Renal cortical epithelial cell (primary cell): ENCODE data around the gene CEP112. TPM values are rescaled to one million over a fixed set of nuclear protein-coding genes. Genes with fewer than 3 reads are reported as not detected.
"Not testable (repeated sequence)": the region's sequence is repeated elsewhere in the genome, so short reads cannot be mapped to it uniquely, and the experiment has no call there.

Experiments
- DNase-seq: peaks from one replicate; pipeline ENCODE4 v3.0.0-alpha.2; 2011; ENCODE audit warnings: low read depth
- total RNA-seq: library from RNA; depleted of rRNA; stranded (reverse); fragments of >200 nt; gene quantifications from 2 replicates; pipeline ENCODE4 v1.2.3, GENCODE V29; 2014

CEP112 gene
- total RNA-seq, 1 donor from 2014 or later, result 27.0 TPM

- not testable (repeated sequence) for DNase-seq
Observed at GRCh38 chr17:66080670-66081069, 111.3 kb downstream of the CEP112 start.

GRCh38 chr17:66076546-66077190 lies 115.3 kb downstream of the CEP112 start:
- no peak for DNase-seq

- no peak for DNase-seq
Observed at GRCh38 chr17:66073384-66073783, 118.5 kb downstream of the CEP112 start.

DNA sequence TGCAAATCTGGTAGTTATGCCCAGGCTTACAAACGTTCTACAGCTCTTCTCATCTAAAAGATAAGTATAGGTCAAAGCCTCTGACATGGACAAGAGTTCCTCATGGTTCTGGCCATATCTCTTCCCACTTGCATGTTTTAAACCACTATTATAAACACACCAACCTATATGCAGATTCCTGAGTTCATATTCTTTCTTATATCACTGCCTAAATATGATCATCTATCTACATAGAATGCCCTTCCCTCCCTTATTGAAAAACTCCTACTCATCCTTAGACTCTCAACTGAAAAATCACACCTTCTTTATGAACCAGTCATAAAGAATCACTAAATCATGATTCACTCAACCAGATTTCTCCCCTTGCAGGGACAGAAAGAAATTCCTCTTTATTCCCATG lies 128.2 kb downstream of the CEP112 start:
- no peak for DNase-seq

DNA sequence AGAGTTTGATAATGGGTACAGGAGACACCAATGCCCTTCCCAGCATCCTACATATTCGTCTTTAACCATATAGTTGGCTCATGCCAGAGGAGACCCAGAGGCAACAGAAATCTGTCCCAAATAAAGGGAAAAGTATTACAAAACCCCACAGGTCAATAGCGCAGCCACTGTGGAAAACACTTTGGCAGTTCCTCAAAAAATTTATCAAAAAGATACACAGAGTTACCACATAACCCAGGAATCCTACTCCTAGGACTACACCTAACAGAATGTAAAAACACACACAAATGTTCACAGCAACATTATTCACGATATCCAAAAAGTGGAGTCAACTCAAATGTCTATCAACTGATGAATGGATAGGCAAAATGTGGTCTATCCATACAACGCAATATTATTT lies 135.8 kb downstream of the CEP112 start:
- DNase-seq, result no peak

DNA sequence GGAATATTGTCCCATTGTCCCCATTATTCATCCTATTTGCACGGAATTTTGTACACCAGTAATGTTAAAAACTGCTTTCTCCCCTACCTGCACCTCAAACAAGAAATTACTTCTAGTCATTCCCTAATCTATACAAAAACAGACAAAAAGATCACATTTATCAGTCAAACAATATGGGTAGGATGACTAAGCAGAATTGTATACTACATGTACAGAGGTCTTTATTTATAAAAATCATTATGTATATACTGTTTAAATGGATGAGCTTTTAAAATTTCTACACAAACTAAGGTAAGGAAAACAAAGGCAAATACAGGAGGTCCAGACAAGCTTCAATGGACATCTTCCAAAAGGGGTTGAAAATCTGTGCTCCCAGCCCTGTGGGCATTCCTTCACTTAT lies 137.7 kb downstream of the CEP112 start:
- no peak for DNase-seq

DNA sequence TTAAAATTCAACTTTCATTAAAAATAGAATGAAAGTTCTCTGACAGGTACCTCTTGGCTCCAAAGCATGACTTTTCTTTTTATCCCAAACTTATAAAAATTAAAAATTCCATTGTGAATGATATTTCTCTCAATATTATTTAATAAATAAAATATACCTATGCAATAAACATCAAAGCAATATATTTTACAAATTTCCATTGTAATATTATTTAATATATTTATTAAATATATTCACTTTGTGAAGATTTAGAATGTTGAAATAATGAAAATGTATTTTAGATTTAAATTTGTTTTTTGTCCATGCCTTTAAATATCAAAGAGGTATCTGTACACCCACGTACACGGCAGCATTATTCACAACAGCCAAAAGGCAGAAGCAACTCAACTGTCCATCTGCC lies 147.8 kb downstream of the CEP112 start:
- no peak for DNase-seq

GRCh38 chr17:66043419-66043818 lies 148.5 kb downstream of the CEP112 start:
- DNase-seq, result no peak

GRCh38 chr17:66040402-66040801 lies 151.5 kb downstream of the CEP112 start:
- DNase-seq, result no peak

GRCh38 chr17:66038125-66038524 lies 153.8 kb downstream of the CEP112 start:
- no peak for DNase-seq

DNA sequence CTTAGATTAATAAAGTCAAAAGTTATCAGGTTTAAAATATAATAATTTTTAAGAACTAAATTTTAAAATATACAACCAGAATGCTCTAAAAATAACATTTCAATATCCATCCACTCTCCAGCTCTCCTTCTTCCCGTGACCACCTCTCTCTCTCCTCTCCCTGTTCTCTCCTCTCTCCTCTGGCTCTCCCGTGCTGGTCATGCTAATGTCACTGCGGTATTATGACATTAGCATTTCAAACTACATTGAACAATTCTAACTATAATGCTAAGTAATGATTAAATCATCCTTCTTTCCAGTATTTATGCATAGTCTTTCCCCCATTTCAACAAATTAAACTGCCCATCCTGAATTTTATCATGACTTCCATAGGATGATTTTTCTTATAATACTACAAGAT lies 154.7 kb downstream of the CEP112 start:
- no peak for DNase-seq

DNA sequence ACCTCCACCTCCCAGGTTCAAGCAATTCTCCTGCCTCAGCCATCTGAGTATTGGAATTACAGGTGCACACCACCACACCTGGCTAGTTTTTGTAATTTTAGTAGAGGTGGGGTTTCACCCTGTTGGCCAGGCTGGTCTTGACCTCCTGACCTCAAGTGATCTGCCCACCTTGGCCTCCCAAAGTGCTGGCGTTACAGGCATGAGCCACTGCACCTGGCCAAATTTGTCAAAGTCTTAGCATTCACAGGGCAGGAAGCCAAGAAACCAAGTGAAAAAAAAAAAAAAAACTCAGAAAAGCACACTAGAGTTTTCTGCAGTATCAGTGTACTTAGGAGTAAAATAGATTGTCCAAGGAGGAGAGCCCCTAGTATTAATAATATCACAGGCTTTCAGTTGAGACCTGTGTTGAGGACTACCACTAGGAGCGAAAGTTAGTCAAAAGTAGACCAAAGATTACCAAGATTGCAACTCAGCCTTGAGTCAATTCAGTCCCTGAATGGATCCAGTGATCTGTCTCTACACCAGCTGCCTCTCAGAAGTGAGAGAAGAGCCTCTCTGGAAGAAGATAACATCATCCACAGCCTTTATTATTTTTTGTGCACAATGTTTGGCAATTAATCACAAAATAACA lies 159.7 kb downstream of the CEP112 start:
- DNase-seq, result no peak

DNA sequence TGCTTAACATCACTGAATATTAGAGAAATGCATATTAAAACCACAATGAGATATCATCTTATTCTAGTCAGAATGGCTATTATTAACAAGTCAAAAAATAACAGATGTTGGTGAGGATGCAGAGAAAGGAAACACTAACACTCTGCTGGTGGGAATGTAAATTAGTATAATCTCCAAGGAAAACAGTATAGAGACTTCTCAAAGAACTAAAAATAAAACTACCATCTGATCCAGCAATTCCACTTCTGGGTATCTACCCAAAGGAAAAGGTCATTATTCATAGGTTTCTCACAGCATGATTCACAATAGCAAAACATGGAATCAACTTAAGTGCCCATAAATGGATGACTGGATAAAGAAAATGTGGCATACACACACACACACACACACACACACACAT lies 166.4 kb downstream of the CEP112 start:
- DNase-seq, result no peak

- no peak for DNase-seq
Observed at GRCh38 chr17:66021757-66022156, 170.2 kb downstream of the CEP112 start.

DNA sequence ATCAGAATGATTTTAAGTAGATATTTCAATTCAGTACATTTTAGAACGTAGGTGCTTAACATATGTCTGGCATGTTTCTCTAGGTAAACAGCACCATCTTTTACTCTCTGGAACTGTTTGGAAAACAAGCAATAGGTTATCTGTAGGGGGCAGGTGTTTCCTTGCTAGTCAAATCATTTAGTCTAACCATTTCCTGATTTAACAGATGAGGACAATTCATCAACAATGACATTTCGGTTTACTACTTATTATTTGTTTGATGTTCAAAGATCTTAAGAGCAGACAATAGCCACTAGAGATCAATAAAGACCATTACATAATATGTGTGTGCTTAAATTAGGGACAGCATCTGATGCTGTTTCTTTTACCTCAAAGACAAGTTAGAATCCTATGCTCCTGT lies 173.1 kb downstream of the CEP112 start:
- DNase-seq, result no peak

- DNase-seq, result no peak
Observed at GRCh38 chr17:66016231-66016630, 175.7 kb downstream of the CEP112 start.

GRCh38 chr17:66008680-66009079 lies 183.3 kb downstream of the CEP112 start:
- no peak for DNase-seq

DNA sequence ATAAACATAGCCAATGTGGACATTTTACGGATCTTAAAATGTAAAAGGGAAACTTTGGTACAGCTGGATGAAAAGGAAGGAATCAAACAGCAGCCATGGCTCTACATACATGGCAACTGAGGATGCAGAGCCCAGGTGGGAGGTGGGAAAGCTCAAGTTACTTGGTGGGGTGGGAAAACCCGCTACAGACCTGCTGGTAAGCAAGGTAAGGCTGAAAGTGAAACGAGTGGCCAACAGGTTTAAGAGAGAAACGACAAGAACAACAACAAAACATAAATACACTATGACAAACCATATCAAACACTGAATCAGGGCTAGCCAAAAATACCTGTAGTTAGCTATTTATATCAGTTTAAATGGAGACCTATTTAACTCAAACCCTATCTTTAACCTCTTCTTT lies 185.3 kb downstream of the CEP112 start:
- no peak for DNase-seq

GRCh38 chr17:66002812-66003211 lies 189.1 kb downstream of the CEP112 start:
- DNase-seq, result no peak

GRCh38 chr17:66002063-66002585 lies 189.8 kb downstream of the CEP112 start:
- no peak for DNase-seq

- no peak for DNase-seq
Observed at GRCh38 chr17:66000216-66000615, 191.7 kb downstream of the CEP112 start.

DNA sequence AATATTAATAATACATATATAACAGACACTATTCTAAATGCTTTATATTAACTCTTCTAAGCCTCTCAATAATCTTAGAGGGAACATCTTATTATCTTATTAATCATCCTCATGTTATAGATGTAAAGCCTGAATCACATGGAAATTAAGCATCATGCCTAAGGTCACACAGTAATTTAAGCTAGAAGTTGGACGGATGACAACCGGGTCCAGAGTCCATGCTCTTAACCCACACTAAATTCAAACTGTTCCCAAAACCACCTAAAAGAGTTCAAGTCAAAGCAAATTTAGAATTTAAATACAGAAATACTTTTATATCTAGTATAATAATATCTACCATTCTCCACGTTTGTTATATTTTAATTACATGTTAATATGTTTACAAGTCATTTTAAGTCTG lies 193.3 kb downstream of the CEP112 start:
- no peak for DNase-seq

DNA sequence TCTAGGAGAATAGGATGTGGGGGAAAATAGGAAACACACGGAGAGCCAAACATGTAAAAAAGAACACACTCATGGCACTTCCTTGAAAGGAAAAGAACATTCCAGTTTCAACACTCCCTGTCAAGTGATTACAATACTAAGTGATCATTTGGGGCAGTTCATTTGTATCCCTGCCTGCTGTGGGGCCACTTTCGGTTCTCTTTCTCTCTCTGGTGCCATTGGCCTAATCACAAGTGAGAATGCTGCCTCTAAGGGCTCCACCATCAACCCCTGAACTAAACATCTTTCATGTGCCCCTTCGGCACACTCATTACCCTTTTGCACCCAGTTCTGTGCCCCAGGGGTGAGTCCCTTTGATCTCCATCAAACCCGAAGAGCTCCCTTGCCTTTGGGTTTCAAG lies 197.3 kb downstream of the CEP112 start:
- DNase-seq, result no peak

GRCh38 chr17:65994114-65994513 lies 197.8 kb downstream of the CEP112 start:
- no peak for DNase-seq
